ENCODE measurements around the gene NUP50.

NUP50 gene

GRCh38 chr22:45159652-45160462 lies 3.9 kb upstream of the NUP50 start:
- TF ChIP-seq CTCF (IDR thresholded peaks at IDR 0.05; ENCODE audit: control insufficient read depth, extremely low read depth, insufficient read depth), result no peak
- peak; percentile 18 for DNase-seq (ENCODE audit: low read depth)
- H3K4me3 ChIP-seq (ENCODE audit: low read depth, low read length), result no peak overlapping the region

GRCh38 chr22:45162531-45162930 lies 1.2 kb upstream of the NUP50 start:
- no peak for DNase-seq (ENCODE audit: low read depth)
- no peak for TF ChIP-seq CTCF (IDR thresholded peaks at IDR 0.05; ENCODE audit: control insufficient read depth, extremely low read depth, insufficient read depth)
- H3K4me3 ChIP-seq (ENCODE audit: low read depth, low read length), result peak overlapping the region; percentile 73

GRCh38 chr22:45163099-45163450 lies 650 bp upstream of the NUP50 start:
- peak; percentile 17 for DNase-seq (ENCODE audit: low read depth)
- TF ChIP-seq CTCF (IDR thresholded peaks at IDR 0.05; ENCODE audit: control insufficient read depth, extremely low read depth, insufficient read depth), result no peak
- H3K4me3 ChIP-seq (ENCODE audit: low read depth, low read length), result peak overlapping the region; percentile 73

- no peak for TF ChIP-seq CTCF (IDR thresholded peaks at IDR 0.05; ENCODE audit: control insufficient read depth, extremely low read depth, insufficient read depth)
- peak overlapping the region; percentile 73 for H3K4me3 ChIP-seq (ENCODE audit: low read depth, low read length)
- DNase-seq (ENCODE audit: low read depth), result no peak
Measured at GRCh38 chr22:45164270-45165088, 754 bp downstream of the NUP50 start.

GRCh38 chr22:45166932-45167331 lies 3.2 kb downstream of the NUP50 start:
- H3K4me3 ChIP-seq (ENCODE audit: low read depth, low read length), result no peak overlapping the region
- TF ChIP-seq CTCF (IDR thresholded peaks at IDR 0.05; ENCODE audit: control insufficient read depth, extremely low read depth, insufficient read depth), result no peak
- no peak for DNase-seq (ENCODE audit: low read depth)

- no peak for TF ChIP-seq CTCF (IDR thresholded peaks at IDR 0.05; ENCODE audit: control insufficient read depth, extremely low read depth, insufficient read depth)
- DNase-seq (ENCODE audit: low read depth), result no peak
- no peak overlapping the region for H3K4me3 ChIP-seq (ENCODE audit: low read depth, low read length)
Measured at GRCh38 chr22:45169591-45170466, 6.1 kb downstream of the NUP50 start.
